OCI-LY3 (cell line): Measurements from ENCODE around the gene EDRF1.

Experiments
- CTCF ChIP-seq: fragments of 200-600, 300-600 bp; sonication (generic); IDR thresholded peaks from 2 replicates; pipeline ENCODE4 v1.5.1; 2014; ENCODE audit warnings: antibody characterized with exemption, low read length, low read depth
- EZH2phosphoT487 ChIP-seq: fragments of 200-600 bp; shearing (Covaris generic); IDR thresholded peaks from 2 replicates; pipeline ENCODE4 v1.6.1; 2018; ENCODE audit warnings: antibody characterized with exemption, mixed run types, low read depth

DNA sequence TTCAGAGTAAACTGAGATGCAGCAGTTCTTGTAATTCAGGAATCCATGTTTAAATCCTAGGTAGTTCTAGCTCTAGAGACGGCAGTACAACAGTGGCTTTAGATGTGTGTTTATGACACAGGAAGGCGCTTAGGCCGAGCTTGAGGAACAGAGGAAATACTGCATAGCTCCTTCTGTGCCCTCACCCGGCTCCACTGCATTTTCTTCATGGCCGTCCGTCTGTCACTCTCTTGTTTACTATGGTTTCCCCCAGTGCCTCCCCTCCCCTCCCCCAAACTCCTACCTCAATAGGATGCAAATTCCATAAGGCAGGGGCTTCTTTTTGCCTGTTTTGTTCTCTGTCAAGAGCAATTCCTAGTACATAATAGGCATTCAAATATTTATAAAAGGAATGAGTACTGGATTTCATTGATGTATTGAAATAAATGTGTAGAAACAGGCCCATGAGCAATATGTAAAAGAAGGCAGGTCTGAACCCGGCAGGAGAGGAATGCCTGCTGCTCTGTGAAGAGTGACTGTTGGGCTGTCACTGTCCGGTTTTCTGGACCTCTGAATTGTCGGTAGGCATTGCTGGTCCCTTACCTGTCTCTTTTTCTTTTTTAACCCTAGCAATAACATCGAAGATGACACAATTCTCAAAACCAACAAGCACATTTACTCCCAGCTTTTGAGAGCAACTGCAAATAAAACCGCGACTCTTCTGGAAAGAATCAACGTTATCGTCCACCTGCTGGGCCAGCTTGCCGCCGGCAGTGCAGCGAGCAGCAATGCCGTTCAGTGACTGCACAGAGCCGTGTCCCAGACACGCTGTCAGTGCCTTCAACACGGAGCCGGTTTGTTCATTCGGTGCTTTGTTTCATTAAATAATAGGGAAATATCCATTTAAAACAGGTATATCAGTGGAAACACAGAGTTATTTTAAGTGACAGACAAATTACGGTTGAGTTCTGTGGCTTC is 43.5 kb downstream of the EDRF1 start:
- TF ChIP-seq EZH2phosphoT487 (no peak), CTCF (no peak)
